Superior temporal gyrus (tissue), 1 donor: ENCODE measurements around the gene ENPP7.

Experiments
- DNase-seq: peaks from one replicate; pipeline ENCODE4 v3.0.0-alpha.2; 2016; ENCODE audit errors: extremely low spot score

Gene ENPP7

GRCh38 chr17:79704691-79705090, 26.1 kb upstream of the ENPP7 start:
- DNase-seq = no peak

- DNase-seq = no peak
These were observed 25.1 kb upstream of the ENPP7 start for GRCh38 chr17:79705674-79706073.

GRCh38 chr17:79706931-79707850, 23.6 kb upstream of the ENPP7 start:
- DNase-seq = no peak

- peak; percentile 78 for DNase-seq
These were observed 22.5 kb upstream of the ENPP7 start for GRCh38 chr17:79707931-79708891.

DNA sequence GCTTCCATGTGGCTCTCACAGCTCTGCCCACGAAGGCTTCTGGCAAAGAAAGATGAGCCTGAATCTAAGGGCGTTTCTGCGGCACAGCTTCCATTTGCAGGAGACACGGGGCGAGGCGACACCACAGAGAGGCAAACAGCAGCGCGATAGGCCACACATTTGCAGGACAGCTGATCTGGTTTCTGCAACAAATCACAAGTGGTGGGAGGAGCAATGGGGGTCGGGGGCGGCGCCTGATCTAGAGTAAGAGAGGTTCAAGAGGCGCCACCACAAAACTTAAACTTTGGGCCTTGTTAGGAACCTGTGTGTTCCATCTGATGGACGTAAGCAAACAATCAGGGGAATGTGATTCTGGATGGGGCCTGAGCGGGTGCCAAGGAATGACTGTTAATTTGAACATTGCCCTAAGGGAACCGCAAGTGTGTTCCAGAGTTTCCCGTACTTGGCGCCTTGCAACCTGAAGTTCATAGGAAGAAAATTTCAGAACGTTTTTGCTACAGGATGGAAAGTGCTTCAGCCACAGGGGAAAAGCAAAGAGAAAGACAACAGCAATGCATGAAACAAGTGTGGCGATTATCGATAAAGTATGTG, 18.9 kb upstream of the ENPP7 start:
- DNase-seq = no peak

- no peak for DNase-seq
These were observed 17.4 kb upstream of the ENPP7 start for GRCh38 chr17:79713391-79713790.

GRCh38 chr17:79714176-79715097, 16.3 kb upstream of the ENPP7 start:
- DNase-seq = no peak

DNA sequence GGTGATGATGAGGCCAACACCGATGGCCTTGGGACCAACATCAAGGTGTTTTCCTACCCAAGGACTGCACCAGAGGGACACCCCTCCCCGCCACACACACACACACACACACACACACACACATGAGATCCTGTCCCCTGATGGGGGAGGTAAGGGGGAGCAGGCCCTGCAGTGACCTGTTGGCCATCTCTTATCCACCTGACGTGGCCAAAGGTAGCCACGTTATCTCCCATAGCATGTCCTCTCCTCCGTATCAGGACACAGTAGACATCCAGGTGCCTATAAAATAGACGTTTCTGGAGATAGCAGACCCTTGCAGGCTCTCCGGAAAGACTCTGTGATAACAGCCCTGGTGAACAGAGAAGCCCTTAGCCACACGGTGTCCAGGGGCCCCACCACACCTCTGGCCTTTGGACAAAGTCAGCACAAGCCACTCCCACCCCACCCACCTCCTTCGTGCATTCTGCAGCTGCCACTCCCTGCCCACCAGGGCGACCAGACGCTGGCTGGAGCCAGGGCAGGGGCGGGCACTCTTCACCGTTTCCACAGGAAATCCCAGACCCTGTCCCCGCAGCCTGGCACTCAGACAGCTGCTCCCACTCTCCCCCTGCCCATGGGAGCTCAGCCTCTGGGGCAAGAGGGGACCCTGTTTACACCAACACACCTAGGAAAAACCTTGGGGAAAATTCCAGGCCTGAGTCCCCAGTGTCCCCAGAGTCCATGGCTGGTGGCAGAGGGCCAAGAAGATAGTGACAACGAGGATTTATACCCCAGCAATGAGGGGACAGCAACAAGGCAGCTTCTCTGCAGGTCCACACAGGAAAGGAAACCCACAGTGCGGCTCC, 15.4 kb upstream of the ENPP7 start:
- DNase-seq = no peak

GRCh38 chr17:79715943-79716797, 14.6 kb upstream of the ENPP7 start:
- no peak for DNase-seq

GRCh38 chr17:79720705-79721292, 9.9 kb upstream of the ENPP7 start:
- DNase-seq = no peak

DNA sequence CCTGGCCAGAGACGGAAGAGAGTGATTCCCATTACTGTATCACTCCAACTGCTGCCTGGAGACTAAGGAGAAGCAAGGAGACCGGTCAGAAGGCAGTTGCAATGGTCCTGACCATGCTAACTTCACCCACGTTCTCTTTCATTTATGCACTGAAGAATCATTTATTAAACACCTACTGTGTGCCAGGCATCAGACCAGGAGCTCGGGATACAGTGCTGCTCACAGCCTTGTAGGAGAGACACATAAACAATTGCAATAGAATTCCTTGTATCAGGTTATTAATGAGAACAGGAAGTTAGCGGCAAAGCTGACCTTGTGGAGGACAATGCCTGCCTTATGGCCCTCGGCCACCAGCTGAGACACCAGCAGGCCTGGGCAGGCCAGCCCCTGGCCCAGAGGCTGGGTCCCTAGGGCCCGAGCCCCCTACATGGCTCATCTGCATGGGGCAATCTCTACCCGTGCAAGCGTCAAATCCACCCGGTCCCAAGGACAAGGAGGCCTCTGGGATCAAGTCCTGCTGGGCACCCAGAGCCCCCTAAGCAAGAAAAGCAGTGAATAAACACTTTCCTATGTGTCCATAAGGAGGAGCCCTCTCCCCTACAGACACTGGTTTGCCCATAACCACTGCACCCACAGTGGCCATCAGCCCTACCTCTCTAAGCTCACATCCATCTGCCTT, 8.6 kb upstream of the ENPP7 start:
- DNase-seq = no peak

DNA sequence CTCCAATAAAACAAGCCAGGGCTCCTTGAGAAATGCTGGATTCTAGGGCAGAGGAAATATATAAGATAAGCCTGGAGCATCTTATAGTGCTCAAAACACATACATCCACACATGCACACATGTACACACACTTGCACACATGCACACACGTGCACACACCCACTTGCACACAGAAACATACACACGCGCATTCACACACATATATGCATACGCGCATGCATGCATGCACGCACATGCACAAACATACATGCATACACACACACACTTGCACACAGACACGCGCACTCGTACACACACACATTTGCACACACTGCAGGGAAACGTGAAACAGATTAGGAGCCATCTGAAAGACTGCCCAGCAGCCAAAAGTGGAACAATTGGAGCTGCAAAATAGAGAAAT, 8.0 kb upstream of the ENPP7 start:
- DNase-seq = no peak

GRCh38 chr17:79728169-79728907, 2.4 kb upstream of the ENPP7 start:
- DNase-seq = peak; percentile 99

- no peak for DNase-seq
These were observed 1.8 kb upstream of the ENPP7 start for GRCh38 chr17:79728908-79729471.

DNA sequence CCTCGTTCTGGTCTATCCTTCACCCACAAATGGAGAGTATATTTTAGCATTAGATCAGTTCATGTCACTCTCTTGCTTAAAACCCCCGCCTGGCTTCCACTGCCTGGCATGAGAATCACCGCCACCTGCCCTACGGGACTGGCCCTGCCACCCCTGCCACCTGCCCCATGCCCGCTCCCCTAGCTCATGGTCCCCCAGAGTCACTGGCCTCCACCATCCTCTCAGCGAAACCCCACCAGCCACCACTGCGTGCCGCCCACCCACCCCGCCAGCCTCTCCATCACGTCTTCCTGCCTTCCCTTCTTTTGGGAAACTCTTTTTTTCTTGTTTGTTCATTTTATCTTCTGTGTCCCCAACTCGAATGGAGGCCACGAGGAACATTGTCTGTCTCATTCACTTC, 982 bp upstream of the ENPP7 start:
- no peak for DNase-seq

DNA sequence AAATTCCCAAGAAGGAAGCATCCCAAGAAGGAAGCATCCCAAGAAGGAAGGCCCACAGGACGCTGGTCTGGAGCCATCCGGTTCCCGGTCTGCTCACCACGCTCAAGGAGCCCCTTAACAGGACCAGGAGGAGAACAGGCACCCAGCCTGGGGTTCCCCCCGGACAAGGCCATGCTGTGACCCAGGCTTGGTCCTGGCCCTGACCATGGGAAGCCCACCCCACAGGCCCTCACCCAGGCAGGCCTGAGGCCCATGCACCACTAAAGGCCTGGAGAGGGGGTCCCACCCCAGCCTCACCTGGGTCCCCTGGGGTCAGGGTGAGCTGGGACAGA, 340 bp upstream of the ENPP7 start:
- no peak for DNase-seq

- DNase-seq = no peak
These were observed 1.5 kb downstream of the ENPP7 start for GRCh38 chr17:79732254-79732653.
